Osteocyte (in vitro differentiated cells): Measurements from ENCODE around the gene TOM1L2. TPM values are rescaled to one million over a fixed set of nuclear protein-coding genes. Genes with fewer than 3 reads are reported as not detected.

ENCODE experiments used
- DNase-seq: peaks from one replicate; pipeline ENCODE4 v3.0.0; 2021; ENCODE audit warnings: mixed read lengths; ENCODE audit not compliant: unreplicated experiment; ENCODE audit errors: extremely low spot score
- H3K27ac Mint-ChIP-seq: one replicate; pipeline ENCODE4 v1.8.0; 2021; ENCODE audit warnings: mild to moderate bottlenecking, mixed read lengths; ENCODE audit not compliant: unreplicated experiment
- H3K27me3 Mint-ChIP-seq: one replicate; pipeline ENCODE4 v1.8.0; 2021; ENCODE audit warnings: mixed read lengths; ENCODE audit not compliant: unreplicated experiment
- H3K36me3 Mint-ChIP-seq: one replicate; pipeline ENCODE4 v1.8.0; 2021; ENCODE audit warnings: mixed read lengths; ENCODE audit not compliant: unreplicated experiment
- H3K4me1 Mint-ChIP-seq: one replicate; pipeline ENCODE4 v1.8.0; 2021; ENCODE audit warnings: mixed read lengths; ENCODE audit not compliant: unreplicated experiment
- H3K4me3 Mint-ChIP-seq: one replicate; pipeline ENCODE4 v1.8.0; 2021; ENCODE audit warnings: mild to moderate bottlenecking, moderate library complexity, mixed read lengths; ENCODE audit not compliant: unreplicated experiment
- H3K9me3 Mint-ChIP-seq: one replicate; pipeline ENCODE4 v1.8.0; 2021; ENCODE audit warnings: mixed read lengths; ENCODE audit not compliant: unreplicated experiment
- total RNA-seq: library from RNA; stranded (reverse); gene quantifications from 2 replicates; pipeline ENCODE4 v1.2.1, GENCODE V29; 2021
- TF ChIP-seq, protein P1 (sequence below): fragments of 200-600 bp; sonication (generic); IDR thresholded peaks from 2 replicates; pipeline ENCODE4 v1.5.0; 2021; ENCODE audit warnings: antibody characterized with exemption, mild to moderate bottlenecking, moderate library complexity

The TOM1L2 gene
- total RNA-seq, 1 donor from 2014 or later, result 69.7 TPM

DNA sequence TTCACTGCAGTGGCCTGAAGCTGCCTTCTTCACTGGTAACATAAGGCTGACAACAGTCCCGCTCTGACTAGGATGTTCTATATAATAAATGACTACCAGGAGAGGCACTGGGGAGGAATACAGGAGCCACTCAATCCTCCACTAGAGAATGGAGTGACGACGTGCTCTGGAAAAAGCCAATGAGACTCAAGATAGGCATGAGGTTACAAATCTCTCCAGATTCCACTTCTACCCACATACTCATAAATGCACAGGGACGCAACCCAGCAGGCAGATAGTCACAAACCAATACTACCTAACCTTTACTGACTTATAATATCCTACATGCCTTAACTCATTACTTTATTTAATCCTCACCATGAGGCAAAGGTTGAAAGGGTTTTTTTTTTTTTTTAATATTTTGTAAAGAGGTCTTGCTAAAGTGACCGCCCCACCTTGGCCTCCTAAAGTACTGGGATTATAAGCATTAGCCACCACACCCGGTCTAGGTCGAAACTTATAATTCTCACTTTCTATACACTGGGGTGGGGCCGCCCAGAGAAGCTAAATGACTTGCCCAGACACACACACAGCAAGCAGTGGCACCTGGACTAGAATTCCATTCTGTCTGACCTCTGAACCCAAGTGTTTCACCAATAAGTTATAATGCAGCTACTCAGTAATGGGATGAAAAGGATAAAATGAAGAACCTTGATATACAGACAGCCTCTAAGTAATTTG, 33.7 kb downstream of the TOM1L2 start:
- TF ChIP-seq, protein P1, sequence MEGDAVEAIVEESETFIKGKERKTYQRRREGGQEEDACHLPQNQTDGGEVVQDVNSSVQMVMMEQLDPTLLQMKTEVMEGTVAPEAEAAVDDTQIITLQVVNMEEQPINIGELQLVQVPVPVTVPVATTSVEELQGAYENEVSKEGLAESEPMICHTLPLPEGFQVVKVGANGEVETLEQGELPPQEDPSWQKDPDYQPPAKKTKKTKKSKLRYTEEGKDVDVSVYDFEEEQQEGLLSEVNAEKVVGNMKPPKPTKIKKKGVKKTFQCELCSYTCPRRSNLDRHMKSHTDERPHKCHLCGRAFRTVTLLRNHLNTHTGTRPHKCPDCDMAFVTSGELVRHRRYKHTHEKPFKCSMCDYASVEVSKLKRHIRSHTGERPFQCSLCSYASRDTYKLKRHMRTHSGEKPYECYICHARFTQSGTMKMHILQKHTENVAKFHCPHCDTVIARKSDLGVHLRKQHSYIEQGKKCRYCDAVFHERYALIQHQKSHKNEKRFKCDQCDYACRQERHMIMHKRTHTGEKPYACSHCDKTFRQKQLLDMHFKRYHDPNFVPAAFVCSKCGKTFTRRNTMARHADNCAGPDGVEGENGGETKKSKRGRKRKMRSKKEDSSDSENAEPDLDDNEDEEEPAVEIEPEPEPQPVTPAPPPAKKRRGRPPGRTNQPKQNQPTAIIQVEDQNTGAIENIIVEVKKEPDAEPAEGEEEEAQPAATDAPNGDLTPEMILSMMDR, result no peak

DNA sequence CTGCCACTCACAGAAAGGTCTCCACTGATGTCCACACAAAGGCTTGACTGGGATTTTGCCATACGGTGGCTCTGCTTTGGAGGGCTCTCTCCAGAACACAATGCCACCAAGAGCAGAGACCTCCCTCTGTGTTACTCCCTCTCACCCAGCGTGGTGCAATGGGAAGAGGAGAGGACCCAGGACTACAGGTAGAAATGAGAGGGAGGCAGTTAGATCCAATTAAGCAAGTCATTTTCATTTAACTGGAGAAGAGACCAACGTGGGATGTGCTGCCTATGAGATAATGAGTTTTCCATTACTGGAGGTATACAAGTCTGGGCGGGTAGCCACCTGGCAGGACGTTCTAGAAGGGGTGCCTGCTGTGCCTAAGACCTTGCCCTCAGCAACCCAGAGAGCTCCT, 34.2 kb downstream of the TOM1L2 start:
- no peak for DNase-seq
- H3K36me3 Mint-ChIP-seq, result no peaks in the 10 kb centered on the region
- no peaks in the 10 kb centered on the region for H3K9me3 Mint-ChIP-seq
- H3K27me3 Mint-ChIP-seq, result no peaks in the 10 kb centered on the region
- H3K4me3 Mint-ChIP-seq, result no peak overlapping the region
- TF ChIP-seq, protein P1, result no peak
- no peak overlapping the region for H3K27ac Mint-ChIP-seq
- H3K4me1 Mint-ChIP-seq, result peaks cover 68% of the 10 kb centered on the region

More for the DNA sequence above, 33.7 kb downstream of the TOM1L2 start:
- H3K36me3 Mint-ChIP-seq, result no peaks in the 10 kb centered on the region
- H3K9me3 Mint-ChIP-seq, result no peaks in the 10 kb centered on the region
- H3K4me1 Mint-ChIP-seq, result peaks cover 74% of the 10 kb centered on the region
- H3K27me3 Mint-ChIP-seq, result no peaks in the 10 kb centered on the region
- no peak overlapping the region for H3K4me3 Mint-ChIP-seq
- no peak overlapping the region for H3K27ac Mint-ChIP-seq
- no peak for DNase-seq

DNA sequence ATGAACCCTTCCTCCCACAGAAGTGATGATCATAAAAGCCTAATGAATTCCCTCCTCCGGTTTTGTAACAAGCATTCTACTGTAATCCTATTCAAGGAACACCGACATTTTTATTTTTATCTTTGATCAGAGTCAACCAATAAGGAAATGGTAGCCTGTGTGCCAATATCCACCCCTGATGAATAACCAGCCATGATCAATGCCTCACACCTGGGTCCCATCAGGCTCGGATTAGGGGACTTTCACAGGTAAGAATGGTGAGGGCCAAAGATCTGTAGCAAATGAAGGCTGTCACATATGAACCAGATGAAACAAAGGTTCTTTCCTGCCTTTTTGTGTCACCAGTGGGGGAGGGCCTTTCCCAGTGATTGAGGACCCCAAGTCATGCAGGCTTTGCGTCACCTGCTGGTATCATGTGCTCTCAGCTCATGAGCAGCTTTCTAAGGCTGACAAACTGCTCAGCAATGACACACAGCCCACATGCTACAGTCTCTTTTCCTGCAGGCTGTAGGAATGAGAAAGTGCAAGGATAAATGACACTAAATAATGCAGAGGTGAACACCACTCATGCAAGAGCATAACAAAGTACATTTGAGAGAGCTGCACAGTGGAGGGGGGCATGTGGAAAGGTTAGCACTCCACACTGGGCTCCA, 34.9 kb downstream of the TOM1L2 start:
- H3K9me3 Mint-ChIP-seq, result no peaks in the 10 kb centered on the region
- peak overlapping the region; percentile 42 for H3K27ac Mint-ChIP-seq
- no peak for DNase-seq
- no peaks in the 10 kb centered on the region for H3K36me3 Mint-ChIP-seq
- peaks cover 63% of the 10 kb centered on the region for H3K4me1 Mint-ChIP-seq
- H3K4me3 Mint-ChIP-seq, result no peak overlapping the region
- no peaks in the 10 kb centered on the region for H3K27me3 Mint-ChIP-seq
- TF ChIP-seq, protein P1, result no peak

DNA sequence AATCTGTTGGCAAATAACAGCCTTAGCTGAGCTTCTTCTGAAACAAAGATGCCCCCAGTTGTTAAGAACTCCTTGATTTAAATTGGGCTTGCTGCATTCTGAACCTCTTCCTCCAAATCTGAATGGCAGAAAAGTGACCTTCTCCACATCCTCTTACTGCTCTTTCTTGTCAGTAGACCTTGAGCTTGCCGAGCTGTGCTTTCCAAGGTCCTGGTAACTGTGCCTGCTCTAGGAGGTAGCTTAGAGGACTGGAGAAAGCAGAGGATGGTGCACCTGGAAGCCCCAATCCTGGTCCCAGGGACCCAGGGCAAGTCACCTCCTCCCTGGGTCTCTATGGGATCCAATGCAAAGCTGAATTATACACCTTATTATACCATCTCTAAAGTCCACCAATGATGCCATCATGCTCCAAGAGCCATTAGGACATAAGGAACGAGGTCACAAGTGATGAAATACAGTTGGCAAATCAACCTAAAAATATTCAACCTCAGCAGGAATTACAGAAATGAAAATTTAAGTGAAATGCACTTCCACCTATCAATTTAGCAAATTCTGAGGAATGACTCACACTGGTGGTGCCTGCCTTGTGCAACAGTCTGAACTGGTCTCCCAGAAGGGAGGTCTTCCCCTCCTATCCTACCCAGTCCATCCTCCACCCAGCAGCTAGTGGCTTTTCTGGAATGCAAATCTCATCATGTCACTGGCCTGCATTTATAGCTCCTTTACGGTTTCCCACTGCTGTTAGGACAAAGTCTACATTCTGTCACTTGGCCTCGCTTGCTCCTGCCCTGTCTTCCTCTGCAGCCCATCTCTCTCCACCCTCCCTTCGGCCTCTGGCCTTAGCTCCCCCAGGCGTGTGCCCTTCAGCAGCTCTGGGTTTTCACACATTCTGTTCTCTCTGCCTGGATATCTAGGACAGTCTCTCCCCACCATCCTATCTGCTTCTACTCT, 36.6 kb downstream of the TOM1L2 start:
- Mint-ChIP-seq H3K36me3 (no peaks in the 10 kb centered on the region), H3K9me3 (no peaks in the 10 kb centered on the region), H3K4me3 (no peak overlapping the region), H3K27me3 (no peaks in the 10 kb centered on the region), H3K27ac (peak overlapping the region; percentile 77), H3K4me1 (peaks cover 56% of the 10 kb centered on the region)
- TF ChIP-seq, protein P1, result no peak
- DNase-seq, result no peak
